ENCODE results near the gene SIGMAR1. TPM values are rescaled to one million over a fixed set of nuclear protein-coding genes. Genes with fewer than 3 reads are reported as not detected.

The SIGMAR1 gene
- total and polyA plus RNA-seq, 2 of the 4 experiments (the other 2 are of a cell fraction) = 44.6 to 88.9 TPM

- ChIA-PET CTCF (interaction anchor here (1.0 to 1.9 kb wide), 2 partner anchors 12 to 49 kb away, joined by 3 to 6 read pairs; no protein-coding TSS in a partner anchor), POLR2A (ENCODE audit: unreplicated experiment) (interaction anchor here (0.7 to 0.9 kb wide), 2 partner anchors 9 to 17 kb away, joined by 3 to 5 read pairs; partner anchors contain the start of gene CCL27)
- Histone ChIP-seq H2BK15ac (ENCODE audit: low read depth, low read length) (peak overlapping the region; percentile 67; the same call in 2 of the 3 replicates), H3K56ac (ENCODE audit: extremely low read depth, insufficient read depth, low read length) (peak overlapping the region; percentile 72), H3K9me1 (ENCODE audit: insufficient read depth, low read length) (peaks cover 27% of the 10 kb centered on the region), H4K8ac (ENCODE audit: low read depth in 2 of 2, low read length in 2 of 2) (peak overlapping the region; percentile 6 to 77), H2BK20ac (ENCODE audit: low read depth, low read length) (peak overlapping the region; percentile 66; the same call in 1 of the 2 replicates), H3K4me3 (ENCODE audit: insufficient read depth, low read depth, low read length) (no peak overlapping the region), H3K36me3 (ENCODE audit: control insufficient read depth, insufficient read depth, low read length) (peaks cover 13% of the 10 kb centered on the region), H4K91ac (ENCODE audit: insufficient read depth, low read depth, low read length) (peak overlapping the region; percentile 53), H3K27ac (ENCODE audit: insufficient read depth, low read length) (peak overlapping the region; percentile 77), H3K4me2 (ENCODE audit: low read depth, low read length) (peak overlapping the region; percentile 96), H3K23ac (ENCODE audit: low read depth, low read length) (peak overlapping the region; percentile 89), H3K18ac (ENCODE audit: low read depth, low read length) (peak overlapping the region; percentile 82), H3K4me1 (ENCODE audit: control insufficient read depth, insufficient read depth, low read length) (peaks cover 35% of the 10 kb centered on the region), H3K4ac (ENCODE audit: low read depth, low read length) (peak overlapping the region; percentile 79), H3K79me1 (ENCODE audit: low read depth in 1 of 2, low read length in 2 of 2) (peaks cover 3 to 34% of the 10 kb centered on the region in 2 experiments; a peak in 3 of 4 replicates), H3K9me3 (ENCODE audit: control insufficient read depth, insufficient read depth, low read length) (no peaks in the 10 kb centered on the region), H2BK120ac (ENCODE audit: low read depth, low read length) (peak overlapping the region; percentile 73), H3K14ac (replicated peaks; ENCODE audit: low read depth, low read length) (peak overlapping the region; percentile 87), H3K27me3 (ENCODE audit: control insufficient read depth, insufficient read depth, low read length) (no peaks in the 10 kb centered on the region), H4K5ac (ENCODE audit: low read depth, low read length) (peak overlapping the region; percentile 90), H2BK5ac (ENCODE audit: low read depth, low read length, poor library complexity, severe bottlenecking) (peak overlapping the region; percentile 80), H3K9ac (ENCODE audit: low read depth, low read length) (peak overlapping the region; percentile 71), H2AK5ac (ENCODE audit: low read depth, low read length) (peak overlapping the region; percentile 97), H2AK9ac (replicated peaks; ENCODE audit: low read depth, low read length, poor library complexity) (peak overlapping the region; percentile 62), H4K20me1 (ENCODE audit: insufficient read depth, low read length) (no peaks in the 10 kb centered on the region), H2AFZ (replicated peaks; ENCODE audit: low read length, poor library complexity) (peak overlapping the region; percentile 88)
- BruUV-seq (replicated peaks) = no TSS peak
- in situ Hi-C loops (cut with MboI; ENCODE audit: low sequenced_read_pairs) (no loop called here), dilution Hi-C loops (cut with HindIII; ENCODE audit: low sequenced_read_pairs, unreplicated experiment) (no loop called here), intact Hi-C loops (cut with micrococcal nuclease) (no loop called here)
- peak; percentile 52 for DNase-seq
- WGBS, 2 experiments (ENCODE audit: extremely low coverage in 2 of 2, insufficient read length in 1 of 2) = 16% methylated on average over 4 of the region's 11 CpGs; no CpG with 5 or more reads in 1 of the 2 experiments
- peak; percentile 18 for ATAC-seq (ENCODE audit: low read depth)
- TF ChIP-seq FOS (IDR thresholded peaks at IDR 0.05; ENCODE audit: low read depth, low read length) (no peak), MAZ (IDR thresholded peaks at IDR 0.05; ENCODE audit: borderline replicate concordance, low read depth, low read length) (peak; percentile 58), MXI1 (IDR thresholded peaks at IDR 0.05; ENCODE audit: borderline replicate concordance, low read depth, low read length) (0 out of 2 replicates have a peak, but pooled peaks have one; percentile 42)
These were observed 15.8 kb upstream of the SIGMAR1 start for GRCh38 chr9:34653151-34654072.

All from IMR-90 (cell line).